ENCODE measurements around the gene PSTPIP1.

PSTPIP1 gene

DNA sequence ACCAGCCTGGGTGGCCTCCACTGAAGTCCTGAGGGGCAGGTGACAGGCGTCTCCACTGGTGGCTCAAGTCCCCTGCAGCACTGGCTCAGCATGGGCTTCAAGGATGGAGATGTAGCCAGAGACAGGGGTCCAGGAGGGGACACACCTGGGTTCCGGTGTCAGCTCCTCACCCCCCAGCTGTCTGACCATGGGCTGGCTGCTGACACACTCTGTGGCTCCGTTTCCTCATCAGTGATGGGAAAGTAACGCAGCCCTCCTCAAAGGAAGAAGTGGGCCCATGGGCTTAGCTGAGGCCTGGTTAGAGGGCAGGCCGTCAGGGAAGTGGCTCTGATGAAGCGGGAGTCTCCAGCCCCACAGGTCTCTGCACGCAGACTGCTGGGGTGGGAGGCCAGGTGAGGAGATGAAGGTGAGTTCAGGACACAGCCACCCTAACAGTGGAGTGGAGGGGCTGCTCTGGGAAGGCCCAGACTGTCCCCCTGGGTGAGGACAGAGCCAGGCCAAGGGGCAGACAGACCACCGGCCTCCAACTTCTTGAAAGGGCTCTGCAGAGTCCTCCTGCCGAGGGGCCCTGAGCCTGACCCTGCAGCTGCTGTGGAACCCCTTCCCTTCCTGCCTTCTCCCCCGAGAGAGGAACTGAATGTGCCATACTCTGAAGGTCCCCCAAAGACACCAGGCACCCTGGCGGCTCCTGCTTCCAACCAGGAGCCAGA lies 24.0 kb downstream of the PSTPIP1 start:
- no peak for DNase-seq (ENCODE audit: low read depth)

DNA sequence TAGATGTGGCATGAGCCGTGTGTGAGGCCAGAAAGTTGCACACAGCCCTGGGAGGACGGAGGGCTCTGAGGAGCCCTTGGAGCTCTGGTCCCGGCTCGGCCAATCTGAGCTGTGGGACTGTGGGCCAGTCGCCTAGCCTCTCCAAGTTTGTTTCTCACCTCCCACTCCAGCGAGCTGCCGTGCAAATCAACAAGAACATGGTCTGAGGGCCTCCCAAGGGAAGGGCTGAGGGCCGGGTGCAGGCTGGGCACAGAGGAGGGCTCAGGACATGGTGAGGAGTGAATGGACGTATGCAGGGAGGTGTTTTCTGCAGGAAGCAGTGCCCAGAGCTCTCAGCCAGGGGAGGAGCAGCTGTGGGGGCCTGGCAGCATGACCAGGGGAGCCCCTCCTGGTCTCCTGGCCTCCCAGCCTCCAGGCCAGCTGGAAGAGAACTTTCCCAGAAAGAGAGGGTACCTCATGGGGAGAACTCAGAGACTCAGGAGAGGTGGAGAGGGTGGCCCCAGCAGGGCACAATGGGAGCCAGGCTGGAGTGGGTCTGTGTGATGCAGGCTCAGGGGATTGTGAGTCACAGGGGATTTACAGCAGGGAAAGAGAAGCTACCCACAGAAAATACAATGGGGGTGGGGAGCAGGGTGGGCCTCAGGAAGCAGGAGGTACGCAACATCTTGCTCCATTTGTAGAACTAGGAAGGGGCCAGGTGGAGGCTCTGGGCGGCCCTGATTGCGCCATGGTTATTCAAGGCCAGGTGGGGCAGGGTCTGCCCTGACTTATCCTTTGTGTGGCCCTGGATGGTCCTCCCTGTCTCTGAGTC lies 24.8 kb downstream of the PSTPIP1 start:
- no peak for DNase-seq (ENCODE audit: low read depth)

DNA sequence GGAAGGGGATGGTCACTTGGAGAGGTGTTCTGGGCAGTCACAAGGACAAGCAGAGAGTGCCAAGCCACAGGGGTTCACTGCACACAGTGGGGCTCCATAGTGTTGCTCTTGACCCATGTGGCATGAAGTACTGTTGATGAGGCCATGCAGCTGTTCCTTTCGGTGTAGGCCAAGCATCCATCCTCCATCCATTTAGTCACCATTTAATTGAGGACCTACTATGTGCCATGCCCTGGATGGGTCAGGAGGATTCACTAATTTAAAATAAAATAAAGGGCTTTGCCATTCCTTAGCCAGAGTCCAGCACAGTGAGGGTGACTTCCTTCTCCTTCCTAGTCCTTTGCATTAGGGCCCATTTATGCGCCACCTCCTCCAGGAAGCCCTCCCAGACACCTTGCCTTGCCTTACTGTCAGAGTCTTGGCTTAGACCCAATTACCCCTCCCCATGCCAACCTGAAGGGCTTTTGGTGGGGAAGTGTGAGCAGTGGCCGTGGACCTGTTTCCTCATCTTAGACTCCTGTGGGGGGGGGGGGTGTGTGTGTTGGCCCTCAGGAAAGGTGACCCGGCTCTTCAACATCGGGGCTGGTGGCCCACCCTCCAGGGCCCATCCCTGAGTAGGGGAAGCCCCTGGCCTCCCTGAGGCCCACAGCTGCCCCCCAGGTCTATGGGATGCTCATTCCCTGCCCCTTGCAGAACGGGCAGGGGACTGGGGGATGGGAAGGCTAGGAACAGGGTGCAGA lies 25.6 kb downstream of the PSTPIP1 start:
- no peak for DNase-seq (ENCODE audit: low read depth)

DNA sequence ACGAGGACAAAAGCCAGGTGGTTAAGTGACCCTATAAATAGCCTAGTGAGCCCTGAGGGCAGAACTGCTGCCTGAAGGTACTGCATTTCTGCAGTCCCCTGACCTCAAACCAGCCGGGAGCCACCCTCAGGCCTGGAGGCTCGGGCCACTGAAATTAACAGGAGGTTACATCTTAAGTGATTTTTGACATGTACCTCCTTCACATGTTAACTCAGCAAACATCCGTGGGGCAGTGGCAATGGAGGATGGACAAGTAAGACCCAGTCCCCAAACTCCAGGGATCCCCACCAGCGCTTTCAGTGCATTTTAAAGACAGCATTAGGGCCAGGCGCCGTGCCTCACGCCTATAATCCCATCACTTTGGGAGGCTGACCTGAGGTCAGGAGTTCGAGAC lies 26.2 kb downstream of the PSTPIP1 start:
- no peak for DNase-seq (ENCODE audit: low read depth)

DNA sequence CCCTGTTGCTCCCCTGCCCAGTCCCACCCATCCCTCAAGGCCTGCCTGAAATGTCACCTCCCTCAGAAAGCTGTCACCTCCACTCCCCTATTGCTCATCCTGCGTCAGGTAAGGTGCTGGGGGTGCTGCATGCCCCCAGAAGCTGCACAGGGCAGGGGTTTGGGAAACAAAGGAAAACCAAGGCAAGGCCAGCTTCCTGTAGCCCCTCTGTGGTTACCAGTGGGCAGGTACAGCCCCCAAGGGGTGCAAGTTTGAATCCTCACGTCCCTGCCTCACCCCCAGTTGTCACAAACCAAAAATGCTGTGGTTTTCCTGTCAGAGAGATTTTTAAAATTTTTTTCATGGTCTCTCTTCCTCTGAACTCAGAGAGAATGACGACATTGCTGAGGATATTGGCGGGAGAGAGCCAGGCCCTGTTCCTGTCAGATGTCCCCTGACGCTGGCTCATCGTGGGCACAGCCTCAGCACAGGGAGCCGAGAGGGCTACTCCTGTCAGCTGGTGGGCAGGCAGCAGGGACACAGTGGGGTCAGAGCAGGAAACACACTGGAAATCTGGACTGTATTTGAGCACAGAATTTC lies 27.0 kb downstream of the PSTPIP1 start:
- DNase-seq (ENCODE audit: low read depth), result peak; percentile 21

- DNase-seq (ENCODE audit: low read depth), result no peak
These were observed 28.0 kb downstream of the PSTPIP1 start for GRCh38 chr15:77022646-77023575.

- DNase-seq (ENCODE audit: low read depth), result no peak
These were observed 28.8 kb downstream of the PSTPIP1 start for GRCh38 chr15:77023576-77024272.

DNA sequence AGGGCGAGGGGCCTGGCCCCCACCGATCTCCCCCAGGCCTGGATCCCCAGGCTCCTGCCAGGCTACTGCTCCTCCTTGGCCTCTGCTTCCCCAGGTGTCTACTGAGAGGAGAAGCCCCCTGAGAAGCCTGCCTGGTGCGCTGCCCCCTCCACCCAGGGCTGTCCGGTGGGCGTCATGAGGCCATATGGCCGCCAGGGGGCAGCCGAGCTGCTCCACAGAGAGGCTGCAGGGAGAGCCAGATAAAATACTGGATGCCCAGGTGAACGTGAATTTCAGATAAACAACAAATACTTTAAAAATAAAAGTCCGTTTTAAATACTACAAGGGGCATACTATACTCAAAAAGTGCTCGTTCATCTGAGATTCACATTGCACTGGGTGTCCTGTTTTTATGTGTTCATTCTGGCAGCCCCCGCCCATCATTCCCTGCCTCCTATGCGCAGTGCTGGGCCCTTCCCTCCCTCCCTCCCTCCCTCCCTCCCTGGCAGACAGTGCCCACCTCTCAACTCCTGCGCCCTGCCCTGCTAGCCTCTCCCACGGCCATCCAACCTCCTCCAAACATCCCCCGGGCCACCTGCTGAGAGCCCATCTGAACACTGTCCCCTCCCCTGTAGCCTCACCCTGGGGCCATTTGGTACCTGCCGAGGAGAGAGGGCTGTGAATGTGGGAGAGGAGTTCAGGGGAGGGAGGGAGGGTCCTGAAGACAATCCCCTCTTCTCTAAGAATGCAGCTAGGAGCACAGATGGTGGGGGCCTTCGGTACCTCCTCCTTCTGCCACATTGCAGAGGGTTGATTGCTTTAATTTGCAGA lies 29.6 kb downstream of the PSTPIP1 start:
- no peak for DNase-seq (ENCODE audit: low read depth)

- no peak for DNase-seq (ENCODE audit: low read depth)
These were observed 30.4 kb downstream of the PSTPIP1 start for GRCh38 chr15:77025083-77025901.

- no peak for DNase-seq (ENCODE audit: low read depth)
These were observed 31.1 kb downstream of the PSTPIP1 start for GRCh38 chr15:77025941-77026411.

DNA sequence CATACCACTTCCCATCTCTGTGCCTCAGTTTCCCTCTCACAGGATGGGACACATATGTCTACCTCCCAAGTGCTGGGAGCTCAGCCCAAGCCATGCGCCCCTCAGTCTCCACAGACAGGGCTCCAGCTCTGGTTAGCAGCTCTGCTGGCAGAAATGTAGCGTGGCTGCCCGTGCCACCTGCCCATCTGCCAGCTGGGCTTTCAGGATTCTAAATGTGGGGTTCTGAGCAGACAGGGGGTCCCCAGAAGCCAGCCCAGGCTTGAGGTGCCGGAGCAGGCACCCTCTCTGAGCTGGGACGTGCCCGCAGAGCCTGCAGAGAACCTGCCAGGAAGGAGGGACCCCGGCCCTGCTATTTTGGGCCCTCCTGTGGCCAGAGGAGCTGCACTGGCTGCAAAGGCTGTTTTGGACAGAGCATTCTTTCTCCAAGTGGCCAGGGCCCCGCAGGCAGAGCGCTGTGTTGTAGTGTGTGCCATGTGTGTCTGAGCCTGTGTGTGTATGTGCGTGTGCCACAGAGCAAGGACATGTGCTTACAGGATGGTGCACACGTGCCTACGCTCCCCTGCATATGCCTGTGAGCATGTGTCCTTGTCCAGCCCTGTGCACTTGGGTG lies 31.7 kb downstream of the PSTPIP1 start:
- no peak for DNase-seq (ENCODE audit: low read depth)

GRCh38 chr15:77027111-77027696 lies 32.3 kb downstream of the PSTPIP1 start:
- no peak for DNase-seq (ENCODE audit: low read depth)

GRCh38 chr15:77027697-77028450 lies 32.9 kb downstream of the PSTPIP1 start:
- no peak for DNase-seq (ENCODE audit: low read depth)

DNA sequence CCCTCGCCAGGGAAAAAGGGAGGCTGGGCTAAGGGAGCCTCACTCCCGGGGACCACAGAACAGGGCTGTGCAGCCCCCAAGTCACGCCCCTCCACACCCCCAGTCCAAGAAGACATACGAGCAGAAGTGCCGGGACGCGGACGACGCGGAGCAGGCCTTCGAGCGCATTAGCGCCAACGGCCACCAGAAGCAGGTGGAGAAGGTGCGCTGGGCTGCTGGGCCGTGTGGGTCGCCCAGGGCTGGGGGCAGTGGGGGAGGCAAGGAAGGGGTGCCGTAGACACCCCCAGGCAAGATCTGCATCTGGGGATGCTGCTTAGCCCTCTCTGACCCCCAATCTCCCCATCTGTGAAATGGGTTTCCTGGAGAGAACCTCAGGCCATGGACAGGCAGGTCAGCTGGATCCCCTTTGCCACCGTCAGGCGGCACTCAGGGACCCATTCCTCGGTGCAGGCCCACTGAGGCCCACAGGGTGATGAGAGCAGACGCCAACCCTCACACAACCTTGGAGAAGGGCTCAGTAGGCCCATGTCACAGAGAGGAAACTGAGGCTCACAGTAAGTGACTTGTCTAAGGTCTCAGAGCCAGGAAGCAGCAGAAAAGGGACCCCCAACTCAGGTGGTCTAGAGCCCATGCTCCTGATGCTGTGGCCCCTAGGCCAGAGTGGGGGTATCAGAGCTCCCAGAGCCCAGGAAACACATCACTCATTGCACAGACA lies 33.7 kb downstream of the PSTPIP1 start:
- no peak for DNase-seq (ENCODE audit: low read depth)

- no peak for DNase-seq (ENCODE audit: low read depth)
These were observed 34.5 kb downstream of the PSTPIP1 start for GRCh38 chr15:77029166-77030047.
